Measurements from ENCODE around the gene NBEA.

DNA sequence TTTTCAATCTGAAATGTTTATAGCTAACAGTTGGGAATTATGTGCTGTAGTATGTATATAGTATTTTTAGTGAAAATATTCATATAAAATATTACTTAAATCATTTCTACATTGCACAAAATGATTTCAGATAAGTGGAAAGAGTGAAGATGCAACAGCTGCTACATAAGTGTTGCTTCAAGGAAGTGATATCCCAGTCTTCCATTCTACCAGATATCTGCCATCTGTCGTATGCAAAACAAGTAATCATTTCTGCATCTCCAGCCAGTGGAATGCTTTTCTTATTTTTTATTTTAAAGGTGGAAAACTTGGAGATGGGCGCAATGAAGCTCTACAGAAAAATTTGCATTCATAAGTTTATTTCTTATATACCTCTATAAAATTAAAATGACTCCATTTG, 687.0 kb downstream of the NBEA start:
- TF ChIP-seq, protein P1, sequence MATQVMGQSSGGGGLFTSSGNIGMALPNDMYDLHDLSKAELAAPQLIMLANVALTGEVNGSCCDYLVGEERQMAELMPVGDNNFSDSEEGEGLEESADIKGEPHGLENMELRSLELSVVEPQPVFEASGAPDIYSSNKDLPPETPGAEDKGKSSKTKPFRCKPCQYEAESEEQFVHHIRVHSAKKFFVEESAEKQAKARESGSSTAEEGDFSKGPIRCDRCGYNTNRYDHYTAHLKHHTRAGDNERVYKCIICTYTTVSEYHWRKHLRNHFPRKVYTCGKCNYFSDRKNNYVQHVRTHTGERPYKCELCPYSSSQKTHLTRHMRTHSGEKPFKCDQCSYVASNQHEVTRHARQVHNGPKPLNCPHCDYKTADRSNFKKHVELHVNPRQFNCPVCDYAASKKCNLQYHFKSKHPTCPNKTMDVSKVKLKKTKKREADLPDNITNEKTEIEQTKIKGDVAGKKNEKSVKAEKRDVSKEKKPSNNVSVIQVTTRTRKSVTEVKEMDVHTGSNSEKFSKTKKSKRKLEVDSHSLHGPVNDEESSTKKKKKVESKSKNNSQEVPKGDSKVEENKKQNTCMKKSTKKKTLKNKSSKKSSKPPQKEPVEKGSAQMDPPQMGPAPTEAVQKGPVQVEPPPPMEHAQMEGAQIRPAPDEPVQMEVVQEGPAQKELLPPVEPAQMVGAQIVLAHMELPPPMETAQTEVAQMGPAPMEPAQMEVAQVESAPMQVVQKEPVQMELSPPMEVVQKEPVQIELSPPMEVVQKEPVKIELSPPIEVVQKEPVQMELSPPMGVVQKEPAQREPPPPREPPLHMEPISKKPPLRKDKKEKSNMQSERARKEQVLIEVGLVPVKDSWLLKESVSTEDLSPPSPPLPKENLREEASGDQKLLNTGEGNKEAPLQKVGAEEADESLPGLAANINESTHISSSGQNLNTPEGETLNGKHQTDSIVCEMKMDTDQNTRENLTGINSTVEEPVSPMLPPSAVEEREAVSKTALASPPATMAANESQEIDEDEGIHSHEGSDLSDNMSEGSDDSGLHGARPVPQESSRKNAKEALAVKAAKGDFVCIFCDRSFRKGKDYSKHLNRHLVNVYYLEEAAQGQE (IDR thresholded peaks at IDR 0.05; ENCODE audit: insufficient read depth in 1 of 2, low read depth in 2 of 2, low read length in 1 of 2) = no peak
- TF ChIP-seq, protein P2, sequence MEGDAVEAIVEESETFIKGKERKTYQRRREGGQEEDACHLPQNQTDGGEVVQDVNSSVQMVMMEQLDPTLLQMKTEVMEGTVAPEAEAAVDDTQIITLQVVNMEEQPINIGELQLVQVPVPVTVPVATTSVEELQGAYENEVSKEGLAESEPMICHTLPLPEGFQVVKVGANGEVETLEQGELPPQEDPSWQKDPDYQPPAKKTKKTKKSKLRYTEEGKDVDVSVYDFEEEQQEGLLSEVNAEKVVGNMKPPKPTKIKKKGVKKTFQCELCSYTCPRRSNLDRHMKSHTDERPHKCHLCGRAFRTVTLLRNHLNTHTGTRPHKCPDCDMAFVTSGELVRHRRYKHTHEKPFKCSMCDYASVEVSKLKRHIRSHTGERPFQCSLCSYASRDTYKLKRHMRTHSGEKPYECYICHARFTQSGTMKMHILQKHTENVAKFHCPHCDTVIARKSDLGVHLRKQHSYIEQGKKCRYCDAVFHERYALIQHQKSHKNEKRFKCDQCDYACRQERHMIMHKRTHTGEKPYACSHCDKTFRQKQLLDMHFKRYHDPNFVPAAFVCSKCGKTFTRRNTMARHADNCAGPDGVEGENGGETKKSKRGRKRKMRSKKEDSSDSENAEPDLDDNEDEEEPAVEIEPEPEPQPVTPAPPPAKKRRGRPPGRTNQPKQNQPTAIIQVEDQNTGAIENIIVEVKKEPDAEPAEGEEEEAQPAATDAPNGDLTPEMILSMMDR (IDR thresholded peaks at IDR 0.05) = no peak
- no peak for TF ChIP-seq TCF7L2 (IDR thresholded peaks at IDR 0.05; ENCODE audit: low read depth, low read length)
- TF ChIP-seq POLR2AphosphoS5 (IDR thresholded peaks at IDR 0.05; ENCODE audit: low read depth, low read length) = no peak
